ENCODE results near the gene TGM3. TPM values are rescaled to one million over a fixed set of nuclear protein-coding genes. Genes with fewer than 3 reads are reported as not detected.

Gene TGM3
- total RNA-seq, 1 donor from 2014 or later, result not detected

- no peak for DNase-seq (ENCODE audit: low read depth)
Observed at GRCh38 chr20:2336471-2336870, 40.7 kb downstream of the TGM3 start.

GRCh38 chr20:2337142-2337541, 41.3 kb downstream of the TGM3 start:
- DNase-seq (ENCODE audit: low read depth), result no peak

- no peak for DNase-seq (ENCODE audit: low read depth)
Observed at GRCh38 chr20:2338411-2339066, 42.7 kb downstream of the TGM3 start.

- no peak for DNase-seq (ENCODE audit: low read depth)
Observed at GRCh38 chr20:2340136-2340535, 44.3 kb downstream of the TGM3 start.

GRCh38 chr20:2340823-2341222, 45.0 kb downstream of the TGM3 start:
- no peak for DNase-seq (ENCODE audit: low read depth)

- no peak for DNase-seq (ENCODE audit: low read depth)
Observed at GRCh38 chr20:2341336-2341735, 45.5 kb downstream of the TGM3 start.

GRCh38 chr20:2342243-2342642, 46.4 kb downstream of the TGM3 start:
- no peak for DNase-seq (ENCODE audit: low read depth)

- no peak for DNase-seq (ENCODE audit: low read depth)
Observed at GRCh38 chr20:2346188-2346587, 50.4 kb downstream of the TGM3 start.

GRCh38 chr20:2348336-2348735, 52.5 kb downstream of the TGM3 start:
- no peak for DNase-seq (ENCODE audit: low read depth)

GRCh38 chr20:2349801-2350200, 54.0 kb downstream of the TGM3 start:
- DNase-seq (ENCODE audit: low read depth), result no peak

- DNase-seq (ENCODE audit: low read depth), result no peak
Observed at GRCh38 chr20:2350606-2351005, 54.8 kb downstream of the TGM3 start.

- DNase-seq (ENCODE audit: low read depth), result no peak
Observed at GRCh38 chr20:2353231-2353630, 57.4 kb downstream of the TGM3 start.

GRCh38 chr20:2357114-2357513, 61.3 kb downstream of the TGM3 start:
- no peak for DNase-seq (ENCODE audit: low read depth)

- DNase-seq (ENCODE audit: low read depth), result no peak
Observed at GRCh38 chr20:2358006-2358405, 62.2 kb downstream of the TGM3 start.

- DNase-seq (ENCODE audit: low read depth), result no peak
Observed at GRCh38 chr20:2361035-2361593, 65.3 kb downstream of the TGM3 start.

GRCh38 chr20:2363187-2363586, 67.4 kb downstream of the TGM3 start:
- DNase-seq (ENCODE audit: low read depth), result no peak

GRCh38 chr20:2363587-2363986, 67.8 kb downstream of the TGM3 start:
- DNase-seq (ENCODE audit: low read depth), result no peak

- no peak for DNase-seq (ENCODE audit: low read depth)
Observed at GRCh38 chr20:2364044-2364443, 68.2 kb downstream of the TGM3 start.

- DNase-seq (ENCODE audit: low read depth), result no peak
Observed at GRCh38 chr20:2365091-2365490, 69.3 kb downstream of the TGM3 start.

- no peak for DNase-seq (ENCODE audit: low read depth)
Observed at GRCh38 chr20:2365666-2366065, 69.9 kb downstream of the TGM3 start.

GRCh38 chr20:2368621-2369020, 72.8 kb downstream of the TGM3 start:
- no peak for DNase-seq (ENCODE audit: low read depth)

- no peak for DNase-seq (ENCODE audit: low read depth)
Observed at GRCh38 chr20:2373098-2373497, 77.3 kb downstream of the TGM3 start.

GRCh38 chr20:2374346-2375125, 78.7 kb downstream of the TGM3 start:
- no peak for DNase-seq (ENCODE audit: low read depth)

All from renal cortical epithelial cell (primary cell).